GM18909 (cell line): Measurements from ENCODE around the gene SEMA6B.
"Not testable (repeated sequence)": the region's sequence is repeated elsewhere in the genome, so short reads cannot be mapped to it uniquely, and the experiment has no call there.

Source experiments
- ATAC-seq: cut with Tn5 transposase; IDR thresholded peaks from one replicate; pipeline ENCODE4 v1.9.1; 2021; ENCODE audit warnings: mild to moderate bottlenecking; ENCODE audit not compliant: unreplicated experiment, poor library complexity

SEMA6B gene

GRCh38 chr19:4559569-4559968 lies at the start of gene SEMA6B:
TSS of gene SEMA6B (minus strand) at chr19:4559684. CDS start at chr19:4558457, 1,227 bp downstream.
- ATAC-seq: no peak

DNA sequence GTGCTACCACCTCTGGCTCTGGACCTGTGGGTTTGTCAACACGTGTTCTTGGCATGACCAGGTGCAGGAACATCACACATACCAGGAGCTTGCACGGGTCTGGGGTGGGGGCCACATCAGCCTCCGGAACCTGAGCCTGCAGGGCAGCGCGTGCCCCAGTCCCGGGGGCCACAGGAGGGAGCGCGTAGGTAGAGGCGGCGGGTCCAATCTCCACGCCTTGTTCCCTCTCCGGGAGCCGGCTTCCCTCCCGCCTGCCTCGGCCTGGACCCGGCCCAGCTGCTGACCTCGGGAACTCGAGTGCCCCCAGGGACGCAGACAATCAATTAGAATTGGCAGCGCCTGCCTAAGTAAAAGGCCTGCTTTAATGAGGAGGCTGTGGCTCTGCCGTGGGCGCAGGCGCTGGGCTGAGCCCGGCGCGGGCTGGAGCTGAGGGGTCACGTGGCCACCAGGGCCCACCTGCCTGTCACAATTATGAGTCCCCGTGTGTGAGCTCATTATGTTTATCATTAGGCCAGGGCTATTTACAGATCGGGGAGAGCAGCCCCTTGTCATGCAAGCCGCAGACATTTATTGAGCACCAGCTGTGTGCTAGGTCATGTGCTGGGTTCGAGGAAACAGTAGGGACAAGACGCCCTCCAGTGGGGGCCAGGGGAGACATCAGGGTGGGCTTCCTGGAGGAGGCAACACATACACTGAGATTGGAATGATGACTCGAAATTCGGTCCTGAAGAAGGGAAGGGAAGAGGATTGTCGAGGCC lies 47.6 kb upstream of the SEMA6B start:
- no peak for ATAC-seq

GRCh38 chr19:4606181-4606580 lies 46.7 kb upstream of the SEMA6B start:
- no peak for ATAC-seq

DNA sequence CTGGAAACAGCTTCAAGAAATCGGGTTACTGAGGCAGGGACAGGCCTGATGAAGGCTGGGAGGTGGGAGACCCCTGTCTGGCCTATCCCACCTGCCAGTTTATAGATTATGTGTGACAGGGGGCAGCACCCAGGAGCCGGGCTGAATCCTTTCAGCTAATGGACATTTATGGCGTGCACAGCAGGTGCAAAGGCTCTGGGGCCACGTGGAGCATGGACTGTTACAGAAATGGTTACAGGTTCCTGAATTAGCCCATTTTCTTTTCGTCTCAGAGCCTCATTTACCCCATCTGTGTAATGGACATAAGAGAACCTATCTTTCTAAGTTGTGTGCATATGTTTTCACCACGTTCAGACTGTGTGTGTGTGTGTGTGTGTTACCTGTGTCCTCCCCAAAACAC lies 45.4 kb upstream of the SEMA6B start:
- no peak for ATAC-seq

DNA sequence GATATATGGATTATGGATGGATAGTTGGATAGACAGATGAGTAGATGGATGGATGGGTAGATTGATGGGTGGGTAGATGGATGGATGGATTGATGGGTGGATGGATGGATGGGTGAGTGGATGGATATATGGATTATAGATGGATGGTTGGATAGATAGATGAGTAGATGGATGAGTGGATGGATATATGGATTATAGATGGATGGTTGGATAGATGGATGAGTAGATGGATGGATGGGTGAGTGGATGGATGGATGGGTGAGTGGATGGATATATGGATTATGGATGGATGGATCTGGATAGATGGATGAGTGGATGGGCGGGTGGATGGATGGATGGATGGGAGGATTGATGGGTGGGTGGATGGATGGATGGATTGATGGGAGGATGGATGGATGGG lies 43.4 kb upstream of the SEMA6B start:
- ATAC-seq: no peak

- ATAC-seq: no peak
These were observed 42.8 kb upstream of the SEMA6B start for GRCh38 chr19:4602173-4602788.

- no peak for ATAC-seq
These were observed 41.4 kb upstream of the SEMA6B start for GRCh38 chr19:4600893-4601292.

- ATAC-seq: no peak
These were observed 40.6 kb upstream of the SEMA6B start for GRCh38 chr19:4600082-4600481.

GRCh38 chr19:4598712-4599111 lies 39.2 kb upstream of the SEMA6B start:
- no peak for ATAC-seq

- no peak for ATAC-seq
These were observed 38.6 kb upstream of the SEMA6B start for GRCh38 chr19:4597975-4598671.

DNA sequence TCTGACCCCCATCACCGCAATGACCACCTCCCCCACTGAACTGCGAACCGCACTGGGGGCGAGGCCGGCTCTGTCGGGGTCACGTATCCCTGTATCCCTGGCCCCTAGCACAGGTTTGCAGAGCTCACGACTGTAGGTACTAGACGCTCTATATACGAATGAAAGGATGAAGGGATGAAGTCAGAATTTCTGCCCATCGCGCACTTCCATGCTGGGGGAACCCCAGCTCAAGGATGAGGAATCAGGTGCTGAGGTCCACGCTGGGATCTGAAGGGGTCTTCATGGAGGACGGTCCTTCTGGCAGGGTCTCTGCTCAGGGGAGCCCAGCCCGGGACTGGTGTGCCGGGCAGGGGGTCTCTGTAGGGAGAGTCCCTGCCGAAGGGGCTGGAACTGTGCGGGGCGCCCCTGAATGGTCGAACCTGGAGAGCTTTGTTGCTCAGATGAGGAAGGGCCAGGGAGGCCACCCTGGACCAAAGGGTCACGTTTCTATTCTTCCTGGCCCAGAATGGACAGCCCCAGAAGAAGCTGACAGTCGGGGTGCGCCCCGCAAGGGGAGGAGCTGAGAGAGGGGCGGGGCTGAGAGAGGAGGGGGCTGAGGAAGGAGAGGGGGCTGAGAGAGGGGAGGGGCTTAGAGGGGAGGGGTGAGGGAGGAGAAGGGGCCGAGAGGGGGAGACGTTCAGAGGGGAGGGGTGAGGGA lies 37.9 kb upstream of the SEMA6B start:
- no peak for ATAC-seq

GRCh38 chr19:4596033-4596904 lies 36.8 kb upstream of the SEMA6B start:
- ATAC-seq: no peak

GRCh38 chr19:4595158-4595557 lies 35.7 kb upstream of the SEMA6B start:
- not testable (repeated sequence) for ATAC-seq

- ATAC-seq: no peak
These were observed 34.7 kb upstream of the SEMA6B start for GRCh38 chr19:4594201-4594600.

DNA sequence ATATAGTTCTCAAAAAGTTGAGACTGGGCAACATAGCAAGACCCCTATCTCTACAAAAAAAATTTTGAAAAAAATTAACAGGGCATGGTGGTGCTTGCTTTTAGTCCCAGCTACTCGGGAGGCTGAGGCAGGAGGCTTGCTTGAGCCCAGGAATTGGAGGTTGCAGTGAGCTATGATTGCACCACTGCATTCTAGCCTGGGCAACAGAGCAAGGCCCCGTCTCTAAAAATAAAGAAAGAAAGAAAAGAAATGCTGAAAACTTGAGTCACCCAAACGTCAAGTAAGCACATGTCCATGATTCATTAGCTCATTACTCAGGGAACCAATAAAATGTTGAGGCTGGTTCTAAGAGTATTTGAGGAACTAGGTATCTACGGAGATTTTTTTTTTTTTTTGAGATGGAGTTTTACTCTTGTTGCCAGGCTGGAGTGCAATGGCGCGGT lies 33.9 kb upstream of the SEMA6B start:
- no peak for ATAC-seq

DNA sequence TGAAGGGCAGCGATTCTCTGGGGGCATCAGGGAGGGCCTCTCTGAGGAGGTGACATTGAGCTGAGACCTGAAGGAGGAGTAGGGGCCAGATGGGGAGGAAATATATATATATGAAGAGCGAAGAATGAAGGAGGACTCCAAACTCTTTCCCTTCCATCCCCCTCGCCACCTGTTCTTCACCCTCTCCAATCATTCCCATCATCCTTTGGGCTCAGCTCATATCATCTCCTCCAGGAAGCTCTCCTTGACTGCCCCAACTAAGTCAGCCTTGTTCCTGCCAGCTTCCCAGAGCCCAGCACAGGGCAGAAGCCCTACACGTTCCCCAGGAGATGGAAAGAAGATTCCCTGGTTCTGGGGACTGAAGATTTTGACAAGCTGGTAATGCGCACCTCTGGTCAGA lies 33.0 kb upstream of the SEMA6B start:
- ATAC-seq: no peak

GRCh38 chr19:4591320-4591719 lies 31.8 kb upstream of the SEMA6B start:
- no peak for ATAC-seq

DNA sequence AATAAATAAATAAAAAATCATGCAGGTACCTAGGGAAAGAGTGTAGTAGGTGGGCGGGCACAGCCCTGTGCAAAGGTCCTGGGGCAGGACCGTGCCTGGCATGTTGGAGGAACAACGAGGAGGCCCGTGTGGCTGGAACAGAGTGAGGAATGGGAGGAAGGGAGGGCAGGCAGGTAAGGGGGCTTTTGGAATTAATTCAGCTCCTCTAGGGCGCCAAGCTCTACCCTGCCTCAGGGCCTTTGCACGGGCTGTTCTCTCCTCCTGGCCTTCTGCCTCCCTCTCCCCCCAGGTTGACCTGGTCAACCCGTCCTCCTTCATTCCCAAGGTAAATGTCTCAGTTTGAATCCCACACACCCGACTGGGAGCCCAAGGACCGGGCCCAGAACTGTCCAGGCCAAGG lies 31.1 kb upstream of the SEMA6B start:
- ATAC-seq: no peak

DNA sequence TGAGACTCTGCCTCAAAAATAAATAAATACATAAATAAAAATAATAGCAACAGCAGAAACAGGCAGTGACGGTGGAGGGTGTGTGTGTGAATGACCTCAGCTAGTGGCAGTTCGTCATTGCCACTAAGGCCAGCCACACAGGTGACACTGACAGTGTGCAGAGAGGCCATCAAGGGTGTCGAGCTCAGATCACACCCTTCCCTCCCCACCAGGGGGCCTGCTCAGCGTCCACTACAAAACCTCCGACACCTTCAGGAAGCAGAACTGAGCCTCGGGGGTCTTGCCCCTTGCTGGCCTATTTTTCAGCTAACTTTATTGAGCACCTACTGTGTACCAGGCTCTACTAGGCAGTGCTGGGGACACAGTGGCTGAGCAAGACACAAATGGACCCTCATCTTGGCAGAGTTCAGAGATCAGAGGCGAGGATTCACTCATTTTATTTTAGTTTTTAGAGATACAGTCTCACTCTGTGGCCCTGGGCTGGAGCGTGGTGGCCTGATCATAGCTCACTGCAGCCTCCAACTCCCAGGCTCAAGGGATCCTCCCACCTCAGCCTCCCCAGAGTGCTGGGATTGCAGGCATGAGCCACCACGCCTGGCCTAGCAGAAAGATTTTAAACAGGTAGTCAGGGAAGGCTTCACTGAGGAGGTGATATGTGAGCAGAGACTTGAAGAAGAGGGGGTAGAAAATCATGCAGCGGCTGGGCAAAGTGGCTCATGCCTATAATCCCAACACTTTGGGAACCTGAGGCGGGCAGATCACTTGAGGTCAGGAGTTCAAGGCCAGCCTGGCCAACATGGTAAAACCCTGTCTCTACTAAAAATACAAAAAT lies 30.3 kb upstream of the SEMA6B start:
- no peak for ATAC-seq
